ENCODE results near the gene RNF212.

The RNF212 gene

DNA sequence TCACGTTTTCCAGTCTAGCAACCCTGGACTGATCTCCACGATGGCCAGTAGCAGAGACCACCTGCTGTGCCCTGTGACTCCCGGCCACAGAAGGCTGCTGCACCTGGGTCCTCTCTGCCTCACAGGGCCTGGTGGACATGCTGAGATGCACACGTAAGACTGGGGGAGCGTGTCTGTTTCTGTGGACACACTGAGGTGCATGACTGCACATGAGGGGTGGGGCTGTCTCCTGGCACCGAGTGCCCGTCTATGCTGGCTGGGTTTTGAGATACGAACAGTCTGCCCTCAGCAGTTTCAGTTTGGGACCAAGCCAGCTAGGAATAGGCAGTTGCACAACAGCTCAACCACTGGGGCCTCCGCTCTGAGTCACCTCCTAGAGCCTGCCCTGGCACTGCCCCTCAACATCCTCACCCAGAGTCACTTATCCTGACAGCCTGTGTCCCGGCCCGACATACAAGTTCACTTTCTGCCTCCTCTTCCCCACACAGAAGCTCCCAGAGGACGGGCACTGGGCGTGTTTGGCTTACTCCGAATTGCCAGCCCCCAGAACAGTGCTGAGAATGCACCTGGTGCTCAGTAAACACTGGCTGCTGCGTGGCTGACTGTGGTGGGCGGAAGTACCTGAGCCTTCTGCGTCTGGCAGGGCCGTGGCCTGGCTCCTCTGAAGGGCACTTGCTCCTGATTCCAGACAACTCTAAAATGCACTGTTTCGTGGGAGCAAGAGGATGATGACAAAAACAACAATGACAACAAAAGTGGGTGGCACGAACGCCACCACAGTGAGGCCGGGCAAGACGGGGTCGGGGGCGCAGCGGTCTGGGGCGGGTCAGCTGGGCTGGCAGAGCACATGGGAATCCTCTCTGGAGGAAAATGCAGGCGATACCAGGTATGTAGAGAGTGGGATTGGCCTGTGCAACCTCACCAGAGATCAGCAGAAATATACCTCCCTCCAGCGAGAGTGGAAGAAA lies 30.9 kb downstream of the RNF212 start:
- ChIA-PET CTCF (interaction anchor here (1.8 kb wide), 1 partner anchor 9 kb away, joined by 4 read pairs; no protein-coding TSS in a partner anchor), POLR2A (no interaction called here)
- no peak for DNase-seq (ENCODE audit: extremely low spot score)
- TF ChIP-seq, protein P1, sequence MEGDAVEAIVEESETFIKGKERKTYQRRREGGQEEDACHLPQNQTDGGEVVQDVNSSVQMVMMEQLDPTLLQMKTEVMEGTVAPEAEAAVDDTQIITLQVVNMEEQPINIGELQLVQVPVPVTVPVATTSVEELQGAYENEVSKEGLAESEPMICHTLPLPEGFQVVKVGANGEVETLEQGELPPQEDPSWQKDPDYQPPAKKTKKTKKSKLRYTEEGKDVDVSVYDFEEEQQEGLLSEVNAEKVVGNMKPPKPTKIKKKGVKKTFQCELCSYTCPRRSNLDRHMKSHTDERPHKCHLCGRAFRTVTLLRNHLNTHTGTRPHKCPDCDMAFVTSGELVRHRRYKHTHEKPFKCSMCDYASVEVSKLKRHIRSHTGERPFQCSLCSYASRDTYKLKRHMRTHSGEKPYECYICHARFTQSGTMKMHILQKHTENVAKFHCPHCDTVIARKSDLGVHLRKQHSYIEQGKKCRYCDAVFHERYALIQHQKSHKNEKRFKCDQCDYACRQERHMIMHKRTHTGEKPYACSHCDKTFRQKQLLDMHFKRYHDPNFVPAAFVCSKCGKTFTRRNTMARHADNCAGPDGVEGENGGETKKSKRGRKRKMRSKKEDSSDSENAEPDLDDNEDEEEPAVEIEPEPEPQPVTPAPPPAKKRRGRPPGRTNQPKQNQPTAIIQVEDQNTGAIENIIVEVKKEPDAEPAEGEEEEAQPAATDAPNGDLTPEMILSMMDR (IDR thresholded peaks at IDR 0.05; ENCODE audit: control extremely low read depth, extremely low read depth, low read depth, missing control alignments) = no peak

DNA sequence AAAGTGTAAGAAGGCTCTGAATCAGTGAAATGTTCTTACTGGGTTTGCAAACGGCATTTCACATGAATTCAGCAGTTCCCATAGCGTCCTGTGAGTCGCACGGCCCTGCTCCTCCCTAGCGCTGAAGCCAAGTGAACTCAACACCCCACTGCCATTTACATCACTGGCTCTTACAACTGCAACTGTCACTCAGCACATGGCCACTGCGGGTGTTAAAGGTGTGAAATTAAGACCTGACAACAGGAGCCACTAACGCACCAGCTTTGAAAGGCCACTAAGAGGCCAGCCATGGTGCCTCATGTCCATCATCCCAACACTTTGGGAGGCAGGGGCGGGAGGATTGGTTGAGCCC lies 31.7 kb downstream of the RNF212 start:
- ChIA-PET CTCF (no interaction called here), POLR2A (no interaction called here)
- no peak for DNase-seq (ENCODE audit: extremely low spot score)
- TF ChIP-seq, protein P1 (IDR thresholded peaks at IDR 0.05; ENCODE audit: control extremely low read depth, extremely low read depth, low read depth, missing control alignments) = no peak

DNA sequence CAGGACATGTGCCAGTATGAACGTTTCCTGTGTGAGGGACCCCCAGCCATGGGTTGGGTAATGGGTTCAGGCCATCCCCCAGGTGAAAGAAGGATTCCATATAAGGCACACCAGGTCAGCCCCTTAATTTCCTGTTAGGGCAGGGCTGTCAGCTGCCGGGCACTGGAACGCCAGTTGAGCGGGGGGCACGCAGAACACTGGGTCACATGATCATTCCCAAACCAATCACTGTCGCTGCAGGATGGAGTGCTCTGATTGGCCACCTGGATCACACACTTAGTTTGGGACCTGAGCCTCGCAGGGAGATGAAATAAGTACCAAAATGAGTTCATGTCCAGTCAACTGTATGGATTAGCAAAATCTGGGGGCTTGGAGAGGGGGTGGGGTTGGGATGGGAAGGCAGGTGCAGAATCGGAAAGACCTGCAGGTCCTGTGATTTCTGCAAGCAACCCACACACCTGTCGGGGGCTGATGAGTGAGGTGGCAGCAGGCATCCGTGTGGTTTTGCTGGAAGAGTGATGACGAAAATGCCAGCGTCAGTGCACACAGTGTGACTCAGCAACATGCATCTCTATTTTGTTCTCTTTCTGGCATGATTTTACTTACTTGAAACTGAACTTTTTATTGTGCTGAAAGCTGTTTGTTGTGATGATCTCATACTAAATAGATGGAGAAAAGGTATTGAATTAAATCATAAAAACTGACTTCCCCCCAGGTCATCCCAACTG lies 32.2 kb downstream of the RNF212 start:
- TF ChIP-seq, protein P1 (IDR thresholded peaks at IDR 0.05; ENCODE audit: control extremely low read depth, extremely low read depth, low read depth, missing control alignments) = no peak
- no peak for DNase-seq (ENCODE audit: extremely low spot score)
- ChIA-PET CTCF (no interaction called here), POLR2A (no interaction called here)

DNA sequence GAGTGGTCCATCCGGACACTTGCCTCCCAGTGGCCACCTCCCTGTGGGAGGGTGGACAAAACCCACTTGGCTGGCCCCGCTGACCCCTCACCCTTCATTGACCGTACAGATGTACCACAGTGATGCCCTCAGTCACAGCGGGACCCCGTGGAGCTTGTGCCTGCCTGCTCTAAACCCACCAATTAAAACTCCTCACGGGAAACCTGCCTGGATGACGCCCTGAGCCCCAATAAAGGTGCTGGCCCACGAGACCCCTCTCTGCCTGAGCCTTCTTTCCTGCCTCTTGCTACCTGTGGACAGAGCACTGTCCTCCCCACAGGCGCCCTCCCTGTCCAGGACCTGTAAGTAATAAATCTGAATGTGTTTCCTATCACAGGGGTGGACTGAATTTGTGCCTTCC lies 32.9 kb downstream of the RNF212 start:
- TF ChIP-seq, protein P1 (IDR thresholded peaks at IDR 0.05; ENCODE audit: control extremely low read depth, extremely low read depth, low read depth, missing control alignments) = no peak
- CTCF ChIA-PET = no interaction called here
- no peak for DNase-seq (ENCODE audit: extremely low spot score)
- POLR2A ChIA-PET = no interaction called here

DNA sequence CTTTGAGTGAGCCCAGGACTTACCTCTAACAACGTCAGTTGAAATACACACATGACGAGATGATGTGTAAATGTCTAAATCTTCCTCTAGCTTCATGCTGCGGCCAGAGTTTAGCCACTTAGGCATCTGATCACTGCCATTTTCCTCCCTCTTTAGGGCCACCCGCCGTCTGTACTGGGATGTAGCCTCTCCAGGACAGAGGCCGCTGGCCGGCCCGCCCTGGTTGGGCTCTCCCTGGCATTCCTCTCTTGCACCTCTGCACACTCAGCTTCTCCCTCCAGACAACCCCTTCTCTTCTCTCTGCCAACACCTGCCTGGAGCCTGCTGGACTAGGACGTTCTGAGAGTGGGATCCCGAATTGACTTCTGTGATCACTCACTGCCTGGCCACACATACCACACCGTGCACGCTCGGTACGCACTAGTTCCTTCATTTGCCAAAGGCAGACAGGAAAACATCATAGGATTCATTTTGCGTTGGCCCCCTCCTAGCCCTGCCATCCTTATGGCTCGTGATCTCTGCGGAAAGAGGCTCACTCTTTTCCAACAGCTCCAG lies 33.6 kb downstream of the RNF212 start:
- TF ChIP-seq, protein P1 (IDR thresholded peaks at IDR 0.05; ENCODE audit: control extremely low read depth, extremely low read depth, low read depth, missing control alignments) = no peak
- ChIA-PET CTCF (interaction anchor here (0.8 kb wide), 1 partner anchor 11 kb away, joined by 3 read pairs; no protein-coding TSS in a partner anchor), POLR2A (no interaction called here)
- DNase-seq (ENCODE audit: extremely low spot score) = no peak

DNA sequence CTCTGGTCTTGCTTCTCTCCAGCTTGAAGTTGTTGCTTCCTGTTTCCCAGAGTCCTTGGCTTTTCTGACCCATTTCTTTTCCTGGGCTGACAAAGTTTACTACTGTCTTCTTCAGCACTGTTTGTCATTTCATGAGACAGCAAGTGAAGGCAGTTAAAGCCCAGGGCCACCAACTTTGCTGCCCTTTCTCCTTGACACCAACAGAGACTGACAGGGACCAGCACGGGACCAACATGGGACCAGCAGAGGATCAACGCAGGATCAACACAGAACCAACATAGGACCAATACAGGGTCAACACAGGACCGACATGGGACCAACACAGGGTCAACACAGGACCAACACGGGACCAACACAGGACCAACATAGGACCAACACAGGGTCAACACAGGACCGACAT lies 34.9 kb downstream of the RNF212 start:
- ChIA-PET POLR2A (no interaction called here), CTCF (no interaction called here)
- no peak for DNase-seq (ENCODE audit: extremely low spot score)
- TF ChIP-seq, protein P1 (IDR thresholded peaks at IDR 0.05; ENCODE audit: control extremely low read depth, extremely low read depth, low read depth, missing control alignments) = no peak

Measured in GM10248 (cell line).